Measurements from ENCODE around the gene NR4A1. TPM values are rescaled to one million over a fixed set of nuclear protein-coding genes. Genes with fewer than 3 reads are reported as not detected.

NR4A1 gene
- total and polyA plus RNA-seq, 10 of the 15 experiments (the other 5 are each of a cell fraction or from before 2014, with no cell fraction given), result 0.05 to 7.9 (median 2.2) TPM; not detected in 1

DNA sequence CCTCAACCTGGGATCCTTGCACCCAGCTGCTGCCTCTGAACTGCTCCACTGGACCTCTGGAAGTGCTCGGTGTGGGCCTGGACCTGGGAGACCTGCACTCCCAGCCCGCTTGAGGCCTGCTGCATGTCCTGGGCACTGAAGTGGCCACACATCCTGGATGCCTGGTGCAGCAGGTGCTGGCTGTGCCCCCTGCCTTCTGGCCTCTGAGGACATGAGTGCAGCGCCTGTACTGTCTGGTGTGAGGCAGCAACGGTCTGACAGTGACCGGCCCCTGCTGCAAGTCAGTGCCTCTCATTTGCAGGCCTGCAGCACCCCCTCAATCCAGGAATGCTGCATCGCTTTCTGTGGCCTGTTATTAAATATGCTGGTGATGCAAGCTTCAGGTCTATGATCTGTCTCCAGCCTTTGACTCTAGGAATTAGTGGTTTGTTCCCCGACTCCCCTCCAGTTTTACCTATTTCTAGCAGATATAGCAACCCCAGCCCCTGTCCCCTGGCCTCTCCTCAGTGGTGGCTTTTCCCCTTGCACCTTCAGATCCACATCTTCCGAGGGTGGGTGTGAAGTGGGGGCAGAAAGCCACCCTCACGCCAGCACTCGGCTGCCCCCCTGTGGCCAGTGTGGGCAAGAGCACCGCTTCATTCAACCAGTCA lies 31.9 kb downstream of the NR4A1 start (continued):
- TF ChIP-seq, protein P1, sequence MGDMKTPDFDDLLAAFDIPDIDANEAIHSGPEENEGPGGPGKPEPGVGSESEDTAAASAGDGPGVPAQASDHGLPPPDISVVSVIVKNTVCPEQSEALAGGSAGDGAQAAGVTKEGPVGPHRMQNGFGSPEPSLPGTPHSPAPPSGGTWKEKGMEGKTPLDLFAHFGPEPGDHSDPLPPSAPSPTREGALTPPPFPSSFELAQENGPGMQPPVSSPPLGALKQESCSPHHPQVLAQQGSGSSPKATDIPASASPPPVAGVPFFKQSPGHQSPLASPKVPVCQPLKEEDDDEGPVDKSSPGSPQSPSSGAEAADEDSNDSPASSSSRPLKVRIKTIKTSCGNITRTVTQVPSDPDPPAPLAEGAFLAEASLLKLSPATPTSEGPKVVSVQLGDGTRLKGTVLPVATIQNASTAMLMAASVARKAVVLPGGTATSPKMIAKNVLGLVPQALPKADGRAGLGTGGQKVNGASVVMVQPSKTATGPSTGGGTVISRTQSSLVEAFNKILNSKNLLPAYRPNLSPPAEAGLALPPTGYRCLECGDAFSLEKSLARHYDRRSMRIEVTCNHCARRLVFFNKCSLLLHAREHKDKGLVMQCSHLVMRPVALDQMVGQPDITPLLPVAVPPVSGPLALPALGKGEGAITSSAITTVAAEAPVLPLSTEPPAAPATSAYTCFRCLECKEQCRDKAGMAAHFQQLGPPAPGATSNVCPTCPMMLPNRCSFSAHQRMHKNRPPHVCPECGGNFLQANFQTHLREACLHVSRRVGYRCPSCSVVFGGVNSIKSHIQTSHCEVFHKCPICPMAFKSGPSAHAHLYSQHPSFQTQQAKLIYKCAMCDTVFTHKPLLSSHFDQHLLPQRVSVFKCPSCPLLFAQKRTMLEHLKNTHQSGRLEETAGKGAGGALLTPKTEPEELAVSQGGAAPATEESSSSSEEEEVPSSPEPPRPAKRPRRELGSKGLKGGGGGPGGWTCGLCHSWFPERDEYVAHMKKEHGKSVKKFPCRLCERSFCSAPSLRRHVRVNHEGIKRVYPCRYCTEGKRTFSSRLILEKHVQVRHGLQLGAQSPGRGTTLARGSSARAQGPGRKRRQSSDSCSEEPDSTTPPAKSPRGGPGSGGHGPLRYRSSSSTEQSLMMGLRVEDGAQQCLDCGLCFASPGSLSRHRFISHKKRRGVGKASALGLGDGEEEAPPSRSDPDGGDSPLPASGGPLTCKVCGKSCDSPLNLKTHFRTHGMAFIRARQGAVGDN (IDR thresholded peaks at IDR 0.05), result no peak
- TF ChIP-seq, protein P2, sequence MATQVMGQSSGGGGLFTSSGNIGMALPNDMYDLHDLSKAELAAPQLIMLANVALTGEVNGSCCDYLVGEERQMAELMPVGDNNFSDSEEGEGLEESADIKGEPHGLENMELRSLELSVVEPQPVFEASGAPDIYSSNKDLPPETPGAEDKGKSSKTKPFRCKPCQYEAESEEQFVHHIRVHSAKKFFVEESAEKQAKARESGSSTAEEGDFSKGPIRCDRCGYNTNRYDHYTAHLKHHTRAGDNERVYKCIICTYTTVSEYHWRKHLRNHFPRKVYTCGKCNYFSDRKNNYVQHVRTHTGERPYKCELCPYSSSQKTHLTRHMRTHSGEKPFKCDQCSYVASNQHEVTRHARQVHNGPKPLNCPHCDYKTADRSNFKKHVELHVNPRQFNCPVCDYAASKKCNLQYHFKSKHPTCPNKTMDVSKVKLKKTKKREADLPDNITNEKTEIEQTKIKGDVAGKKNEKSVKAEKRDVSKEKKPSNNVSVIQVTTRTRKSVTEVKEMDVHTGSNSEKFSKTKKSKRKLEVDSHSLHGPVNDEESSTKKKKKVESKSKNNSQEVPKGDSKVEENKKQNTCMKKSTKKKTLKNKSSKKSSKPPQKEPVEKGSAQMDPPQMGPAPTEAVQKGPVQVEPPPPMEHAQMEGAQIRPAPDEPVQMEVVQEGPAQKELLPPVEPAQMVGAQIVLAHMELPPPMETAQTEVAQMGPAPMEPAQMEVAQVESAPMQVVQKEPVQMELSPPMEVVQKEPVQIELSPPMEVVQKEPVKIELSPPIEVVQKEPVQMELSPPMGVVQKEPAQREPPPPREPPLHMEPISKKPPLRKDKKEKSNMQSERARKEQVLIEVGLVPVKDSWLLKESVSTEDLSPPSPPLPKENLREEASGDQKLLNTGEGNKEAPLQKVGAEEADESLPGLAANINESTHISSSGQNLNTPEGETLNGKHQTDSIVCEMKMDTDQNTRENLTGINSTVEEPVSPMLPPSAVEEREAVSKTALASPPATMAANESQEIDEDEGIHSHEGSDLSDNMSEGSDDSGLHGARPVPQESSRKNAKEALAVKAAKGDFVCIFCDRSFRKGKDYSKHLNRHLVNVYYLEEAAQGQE (IDR thresholded peaks at IDR 0.05; ENCODE audit: low read depth, low read length), result no peak
- TF ChIP-seq SMAD1 (IDR thresholded peaks at IDR 0.05; ENCODE audit: low read depth, partially characterized antibody) (no peak), NFIC (IDR thresholded peaks at IDR 0.05; ENCODE audit: low read depth, low read length) (no peak), STAT1 (conservative IDR thresholded peaks at IDR 0.05) (no peak), MXI1 (IDR thresholded peaks at IDR 0.05; ENCODE audit: low read depth, low read length) (no peak), YBX1 (IDR thresholded peaks at IDR 0.05) (no peak), SUZ12 (IDR thresholded peaks at IDR 0.05; ENCODE audit: unreplicated experiment) (no peak), RELA (IDR thresholded peaks at IDR 0.05; ENCODE audit: borderline replicate concordance, partially characterized antibody) (no peak), EED (IDR thresholded peaks at IDR 0.05; ENCODE audit: low read depth) (no peak), RAD21 (IDR thresholded peaks at IDR 0.05; ENCODE audit: insufficient read depth, low read depth, low read length) (peak; percentile 90), CREB1 (IDR thresholded peaks at IDR 0.05; ENCODE audit: low read depth) (no peak), LARP7 (IDR thresholded peaks at IDR 0.05) (no peak), ZNF217 (IDR thresholded peaks at IDR 0.05) (no peak), SMAD5 (IDR thresholded peaks at IDR 0.05; ENCODE audit: low read depth) (no peak), CHD1 (IDR thresholded peaks at IDR 0.05; ENCODE audit: low read depth, low read length) (no peak), CHD2 (IDR thresholded peaks at IDR 0.05; ENCODE audit: borderline replicate concordance, low read depth, low read length) (0 out of 2 replicates have a peak, but pooled peaks have one; percentile 34), ESRRA (IDR thresholded peaks at IDR 0.05; ENCODE audit: low read length) (peak; percentile 25; the same call in 1 of the 2 replicates), SIX5 (IDR thresholded peaks at IDR 0.05; ENCODE audit: low read depth, low read length, severe bottlenecking) (no peak), NR2F1 (conservative IDR thresholded peaks at IDR 0.05) (no peak), JUND (IDR thresholded peaks at IDR 0.05; ENCODE audit: low read depth, low read length) (no peak), BACH1 (IDR thresholded peaks at IDR 0.05; ENCODE audit: borderline replicate concordance) (no peak), HDGF (IDR thresholded peaks at IDR 0.05) (no peak), RUNX3 (IDR thresholded peaks at IDR 0.05; ENCODE audit: low read length) (peak; percentile 38)
- TF ChIP-seq, protein P3, sequence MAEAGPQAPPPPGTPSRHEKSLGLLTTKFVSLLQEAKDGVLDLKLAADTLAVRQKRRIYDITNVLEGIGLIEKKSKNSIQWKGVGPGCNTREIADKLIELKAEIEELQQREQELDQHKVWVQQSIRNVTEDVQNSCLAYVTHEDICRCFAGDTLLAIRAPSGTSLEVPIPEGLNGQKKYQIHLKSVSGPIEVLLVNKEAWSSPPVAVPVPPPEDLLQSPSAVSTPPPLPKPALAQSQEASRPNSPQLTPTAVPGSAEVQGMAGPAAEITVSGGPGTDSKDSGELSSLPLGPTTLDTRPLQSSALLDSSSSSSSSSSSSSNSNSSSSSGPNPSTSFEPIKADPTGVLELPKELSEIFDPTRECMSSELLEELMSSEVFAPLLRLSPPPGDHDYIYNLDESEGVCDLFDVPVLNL (IDR thresholded peaks at IDR 0.05; ENCODE audit: low read depth, low read length), result no peak
